ENCODE measurements around the gene BSN.

- TF ChIP-seq, protein P1, sequence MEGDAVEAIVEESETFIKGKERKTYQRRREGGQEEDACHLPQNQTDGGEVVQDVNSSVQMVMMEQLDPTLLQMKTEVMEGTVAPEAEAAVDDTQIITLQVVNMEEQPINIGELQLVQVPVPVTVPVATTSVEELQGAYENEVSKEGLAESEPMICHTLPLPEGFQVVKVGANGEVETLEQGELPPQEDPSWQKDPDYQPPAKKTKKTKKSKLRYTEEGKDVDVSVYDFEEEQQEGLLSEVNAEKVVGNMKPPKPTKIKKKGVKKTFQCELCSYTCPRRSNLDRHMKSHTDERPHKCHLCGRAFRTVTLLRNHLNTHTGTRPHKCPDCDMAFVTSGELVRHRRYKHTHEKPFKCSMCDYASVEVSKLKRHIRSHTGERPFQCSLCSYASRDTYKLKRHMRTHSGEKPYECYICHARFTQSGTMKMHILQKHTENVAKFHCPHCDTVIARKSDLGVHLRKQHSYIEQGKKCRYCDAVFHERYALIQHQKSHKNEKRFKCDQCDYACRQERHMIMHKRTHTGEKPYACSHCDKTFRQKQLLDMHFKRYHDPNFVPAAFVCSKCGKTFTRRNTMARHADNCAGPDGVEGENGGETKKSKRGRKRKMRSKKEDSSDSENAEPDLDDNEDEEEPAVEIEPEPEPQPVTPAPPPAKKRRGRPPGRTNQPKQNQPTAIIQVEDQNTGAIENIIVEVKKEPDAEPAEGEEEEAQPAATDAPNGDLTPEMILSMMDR (IDR thresholded peaks at IDR 0.05), result no peak
- no peak for TF ChIP-seq POLR2A (IDR thresholded peaks at IDR 0.05)
Measured at GRCh38 chr3:49649576-49649975, 95.3 kb downstream of the BSN start.
